ENCODE results near the gene RAB14.
A peak's percentile ranks its signal among the peaks of the same experiment; 100 is the strongest.

The RAB14 gene

GRCh38 chr9:121201738-121202533, at the start of gene RAB14:
Gene RAB14, minus strand, starts transcription at chr9:121201869. Its CDS starts 8,457 bp downstream, at chr9:121193412.
- DNase-seq (ENCODE audit: low read depth in 2 of 2), result peak; percentile 100

GRCh38 chr9:121249563-121249962, 47.9 kb upstream of the RAB14 start:
- no peak for DNase-seq (ENCODE audit: low read depth in 2 of 2)

GRCh38 chr9:121246821-121247561, 45.3 kb upstream of the RAB14 start:
- DNase-seq (ENCODE audit: low read depth in 2 of 2), result no peak

- DNase-seq (ENCODE audit: low read depth in 2 of 2), result no peak
Measured at GRCh38 chr9:121242959-121243346, 41.3 kb upstream of the RAB14 start.

- DNase-seq (ENCODE audit: low read depth in 2 of 2), result no peak
Measured at GRCh38 chr9:121242219-121242958, 40.7 kb upstream of the RAB14 start.

- DNase-seq (ENCODE audit: low read depth in 2 of 2), result no peak
Measured at GRCh38 chr9:121240472-121241135, 38.9 kb upstream of the RAB14 start.

GRCh38 chr9:121239851-121240250, 38.2 kb upstream of the RAB14 start:
- no peak for DNase-seq (ENCODE audit: low read depth in 2 of 2)

GRCh38 chr9:121239071-121239470, 37.4 kb upstream of the RAB14 start:
- no peak for DNase-seq (ENCODE audit: low read depth in 2 of 2)

GRCh38 chr9:121237916-121238315, 36.2 kb upstream of the RAB14 start:
- DNase-seq (ENCODE audit: low read depth in 2 of 2), result no peak

- no peak for DNase-seq (ENCODE audit: low read depth in 2 of 2)
Measured at GRCh38 chr9:121235512-121235911, 33.8 kb upstream of the RAB14 start.

GRCh38 chr9:121234832-121235161, 33.1 kb upstream of the RAB14 start:
- DNase-seq (ENCODE audit: low read depth in 2 of 2), result no peak

GRCh38 chr9:121233906-121234831, 32.5 kb upstream of the RAB14 start:
- DNase-seq (ENCODE audit: low read depth in 2 of 2), result no peak

- no peak for DNase-seq (ENCODE audit: low read depth in 2 of 2)
Measured at GRCh38 chr9:121232251-121232650, 30.6 kb upstream of the RAB14 start.

GRCh38 chr9:121230256-121230655, 28.6 kb upstream of the RAB14 start:
- no peak for DNase-seq (ENCODE audit: low read depth in 2 of 2)

- DNase-seq (ENCODE audit: low read depth in 2 of 2), result no peak
Measured at GRCh38 chr9:121227862-121228261, 26.2 kb upstream of the RAB14 start.

GRCh38 chr9:121226175-121226574, 24.5 kb upstream of the RAB14 start:
- no peak for DNase-seq (ENCODE audit: low read depth in 2 of 2)

GRCh38 chr9:121225240-121225639, 23.6 kb upstream of the RAB14 start:
- no peak for DNase-seq (ENCODE audit: low read depth in 2 of 2)

GRCh38 chr9:121222524-121223171, 21.0 kb upstream of the RAB14 start:
- no peak for DNase-seq (ENCODE audit: low read depth in 2 of 2)

- DNase-seq (ENCODE audit: low read depth in 2 of 2), result no peak
Measured at GRCh38 chr9:121221664-121222055, 20.0 kb upstream of the RAB14 start.

- DNase-seq (ENCODE audit: low read depth in 2 of 2), result no peak
Measured at GRCh38 chr9:121220996-121221663, 19.5 kb upstream of the RAB14 start.

Data from activated CD4-positive, alpha-beta T cell treated with anti-CD3 and anti-CD28 coated beads for 24 hours (primary cell).